H9 (cell line): ENCODE results near the gene ADSL. TPM values are rescaled to one million over a fixed set of nuclear protein-coding genes. Genes with fewer than 3 reads are reported as not detected.
A peak's percentile ranks its signal among the peaks of the same experiment; 100 is the strongest.

Source experiments
- DNase-seq: peaks from one replicate; pipeline ENCODE4 v3.0.0-alpha.2; 2017
- H2AFZ ChIP-seq: one replicate; pipeline ENCODE4 v1.6.1; 2013; ENCODE audit warnings: mild to moderate bottlenecking, low read length, control low read depth, moderate library complexity
- H2AK5ac ChIP-seq: 2 replicates; pipeline ENCODE4 v1.6.1; 2013; ENCODE audit warnings: low read length, control low read depth, mixed read lengths; ENCODE audit not compliant: insufficient read length
- H2BK120ac ChIP-seq: one replicate; pipeline ENCODE4 v1.6.1; 2013; ENCODE audit warnings: low read depth, mild to moderate bottlenecking, low read length, control low read depth, inconsistent platforms; ENCODE audit not compliant: poor library complexity, severe bottlenecking
- H2BK12ac ChIP-seq: 2 replicates; pipeline ENCODE4 v1.6.1; 2013; ENCODE audit warnings: low read length, control low read depth, mixed read lengths, low read depth; ENCODE audit not compliant: insufficient read length
- H2BK15ac ChIP-seq: 2 replicates; pipeline ENCODE4 v1.6.1; 2013; ENCODE audit warnings: low read depth, low read length, control low read depth
- H2BK20ac ChIP-seq: one replicate; pipeline ENCODE4 v1.6.1; 2013; ENCODE audit warnings: low read depth, mild to moderate bottlenecking, low read length, control low read depth, inconsistent platforms; ENCODE audit not compliant: poor library complexity, severe bottlenecking
- H2BK5ac ChIP-seq: 2 replicates; pipeline ENCODE4 v1.6.1; 2013; ENCODE audit warnings: low read length, control low read depth, mixed read lengths; ENCODE audit not compliant: insufficient read length
- H3K14ac ChIP-seq: 2 replicates; pipeline ENCODE4 v1.6.1; 2013; ENCODE audit warnings: low read length, control low read depth; ENCODE audit not compliant: insufficient read depth
- H3K18ac ChIP-seq: 2 replicates; pipeline ENCODE4 v1.6.1; 2013; ENCODE audit warnings: low read depth, mild to moderate bottlenecking, mixed read lengths, low read length, control low read depth; ENCODE audit not compliant: insufficient read length
- H3K23ac ChIP-seq: 2 replicates; pipeline ENCODE4 v1.6.1; 2013; ENCODE audit warnings: low read length, control low read depth, mixed read lengths, low read depth; ENCODE audit not compliant: insufficient read length
- H3K23me2 ChIP-seq: 2 replicates; pipeline ENCODE4 v1.6.1; 2013; ENCODE audit warnings: low read depth, mild to moderate bottlenecking, mixed read lengths, low read length, control low read depth; ENCODE audit not compliant: insufficient read length, poor library complexity, severe bottlenecking
- H3K27ac ChIP-seq: 2 replicates; pipeline ENCODE4 v1.5.1; 2013; ENCODE audit warnings: low read length, control low read depth, mixed read lengths, low read depth; ENCODE audit not compliant: insufficient read length
- H3K27me3 ChIP-seq: 2 replicates; pipeline ENCODE4 v1.6.1; 2013; ENCODE audit warnings: low read length, control low read depth, inconsistent platforms; ENCODE audit not compliant: insufficient read depth
- H3K4ac ChIP-seq: 2 replicates; pipeline ENCODE4 v1.6.1; 2013; ENCODE audit warnings: low read depth, mild to moderate bottlenecking, control low read depth, inconsistent platforms, low read length, moderate library complexity
- H3K4me1 ChIP-seq: 2 replicates; pipeline ENCODE4 v1.6.1; 2013; ENCODE audit warnings: low read length, control low read depth, inconsistent platforms; ENCODE audit not compliant: insufficient read depth
- H3K4me2 ChIP-seq: 2 replicates; pipeline ENCODE4 v1.6.1; 2013; ENCODE audit warnings: low read length, control low read depth, mixed read lengths; ENCODE audit not compliant: insufficient read length, insufficient read depth
- H3K56ac ChIP-seq: 2 replicates; pipeline ENCODE4 v1.6.1; 2013; ENCODE audit warnings: low read depth, mild to moderate bottlenecking, mixed read lengths, low read length, control low read depth; ENCODE audit not compliant: insufficient read length
- H3K79me1 ChIP-seq: 2 replicates; pipeline ENCODE4 v1.6.1; 2013; ENCODE audit warnings: low read depth, mild to moderate bottlenecking, moderate library complexity, low read length, control low read depth, inconsistent platforms; ENCODE audit not compliant: insufficient read depth, poor library complexity, severe bottlenecking
- H3K79me2 ChIP-seq: 2 replicates; pipeline ENCODE4 v1.6.1; 2013; ENCODE audit warnings: low read length, control low read depth, inconsistent platforms; ENCODE audit not compliant: insufficient read depth
- H3K9ac ChIP-seq: 2 replicates; pipeline ENCODE4 v1.6.1; 2013; ENCODE audit warnings: low read length, control low read depth, mixed read lengths; ENCODE audit not compliant: insufficient read length; ENCODE audit errors: extremely low read depth
- H3K9me3 ChIP-seq: one replicate; pipeline ENCODE4 v1.6.1; 2013; ENCODE audit warnings: low read depth, low read length, inconsistent platforms; ENCODE audit not compliant: control insufficient read depth
- H3T11ph ChIP-seq: one replicate; pipeline ENCODE4 v1.6.1; 2013; ENCODE audit warnings: mild to moderate bottlenecking, low read length, control low read depth, inconsistent platforms
- H4K20me1 ChIP-seq: one replicate; pipeline ENCODE4 v1.6.1; 2013; ENCODE audit not compliant: control insufficient read depth, insufficient read length, insufficient read depth
- H4K5ac ChIP-seq: 2 replicates; pipeline ENCODE4 v1.6.1; 2013; ENCODE audit warnings: low read depth, mild to moderate bottlenecking, mixed read lengths, low read length, control low read depth; ENCODE audit not compliant: insufficient read length
- H4K8ac ChIP-seq: replicated peaks from 2 replicates; pipeline ENCODE4 v1.6.1; 2013; ENCODE audit warnings: low read length, control low read depth, mixed read lengths, low read depth; ENCODE audit not compliant: insufficient read length
- H4K91ac ChIP-seq: 2 replicates; pipeline ENCODE4 v1.6.1; 2013; ENCODE audit warnings: low read depth, mild to moderate bottlenecking, moderate library complexity, mixed read lengths, low read length, control low read depth; ENCODE audit not compliant: insufficient read length
- H3K27ac Mint-ChIP-seq, 3 experiments: 2 replicates in 2 of 3; 3 replicates in 1 of 3; pipeline ENCODE4 v1.8.0; 2020 to 2021; ENCODE audit warnings: mixed read lengths in 3 of 3, mild to moderate bottlenecking in 1 of 3, moderate library complexity in 1 of 3
- H3K27me3 Mint-ChIP-seq: 2 replicates; pipeline ENCODE4 v1.8.0; 2021; ENCODE audit warnings: low read depth, mild to moderate bottlenecking, moderate library complexity, mixed read lengths
- H3K36me3 Mint-ChIP-seq, 3 experiments: 2 replicates in 2 of 3; 3 replicates in 1 of 3; pipeline ENCODE4 v1.8.0; 2020 to 2021; ENCODE audit warnings: low read depth in 3 of 3, mixed read lengths in 3 of 3; ENCODE audit not compliant: insufficient read depth in 1 of 3
- H3K4me1 Mint-ChIP-seq, 2 experiments: 2 replicates each; pipeline ENCODE4 v1.8.0; 2020; ENCODE audit warnings: mixed read lengths in 2 of 2
- H3K4me3 Mint-ChIP-seq, 2 experiments: 2 replicates in 1 of 2; 3 replicates in 1 of 2; pipeline ENCODE4 v1.8.0; 2020 to 2021; ENCODE audit warnings: mild to moderate bottlenecking in 2 of 2, mixed read lengths in 2 of 2, moderate library complexity in 1 of 2
- H3K9me3 Mint-ChIP-seq, 2 experiments: 2 replicates in 1 of 2; 3 replicates in 1 of 2; pipeline ENCODE4 v1.8.0; 2020; ENCODE audit warnings: mild to moderate bottlenecking in 2 of 2, mixed read lengths in 2 of 2, moderate library complexity in 1 of 2
- WGBS: extraction: QIAGEN DNeasy Blood & Tissue Kit; methylation state at CpG from one replicate; pipeline ENCODE4 v1.1.7; 2013; ENCODE audit warnings: missing lambda C conversion rate, low lambda C conversion rate, mixed read lengths; ENCODE audit not compliant: insufficient read length; ENCODE audit errors: extremely low coverage; 5-methylcytosine and 5-hydroxymethylcytosine counted together
- long read RNA-seq: library from polyadenylated mRNA; unstranded; transcript quantifications from one replicate; pipeline ENCODE4 v2.0.0, GENCODE V29; 2020
- total RNA-seq: library from RNA; stranded (reverse); gene quantifications from 2 replicates; pipeline ENCODE4 v1.2.1, GENCODE V29; 2021
- TF ChIP-seq, protein P1 (sequence below): fragments of 200-600 bp; sonication (generic); conservative IDR thresholded peaks from 3 replicates; pipeline ENCODE4 v1.8.0; 2021; ENCODE audit warnings: antibody characterized with exemption, mild to moderate bottlenecking

Gene ADSL
- 172 and 175 TPM in 2 replicates for total RNA-seq
- long read RNA-seq, full-length matches to known transcripts: 1,384 of 1,547 reads
- long read RNA-seq, partial matches to known transcripts: 11 of 1,547 reads
- long read RNA-seq, other reads (novel, unspliced or antisense): 152 of 1,547 reads

DNA sequence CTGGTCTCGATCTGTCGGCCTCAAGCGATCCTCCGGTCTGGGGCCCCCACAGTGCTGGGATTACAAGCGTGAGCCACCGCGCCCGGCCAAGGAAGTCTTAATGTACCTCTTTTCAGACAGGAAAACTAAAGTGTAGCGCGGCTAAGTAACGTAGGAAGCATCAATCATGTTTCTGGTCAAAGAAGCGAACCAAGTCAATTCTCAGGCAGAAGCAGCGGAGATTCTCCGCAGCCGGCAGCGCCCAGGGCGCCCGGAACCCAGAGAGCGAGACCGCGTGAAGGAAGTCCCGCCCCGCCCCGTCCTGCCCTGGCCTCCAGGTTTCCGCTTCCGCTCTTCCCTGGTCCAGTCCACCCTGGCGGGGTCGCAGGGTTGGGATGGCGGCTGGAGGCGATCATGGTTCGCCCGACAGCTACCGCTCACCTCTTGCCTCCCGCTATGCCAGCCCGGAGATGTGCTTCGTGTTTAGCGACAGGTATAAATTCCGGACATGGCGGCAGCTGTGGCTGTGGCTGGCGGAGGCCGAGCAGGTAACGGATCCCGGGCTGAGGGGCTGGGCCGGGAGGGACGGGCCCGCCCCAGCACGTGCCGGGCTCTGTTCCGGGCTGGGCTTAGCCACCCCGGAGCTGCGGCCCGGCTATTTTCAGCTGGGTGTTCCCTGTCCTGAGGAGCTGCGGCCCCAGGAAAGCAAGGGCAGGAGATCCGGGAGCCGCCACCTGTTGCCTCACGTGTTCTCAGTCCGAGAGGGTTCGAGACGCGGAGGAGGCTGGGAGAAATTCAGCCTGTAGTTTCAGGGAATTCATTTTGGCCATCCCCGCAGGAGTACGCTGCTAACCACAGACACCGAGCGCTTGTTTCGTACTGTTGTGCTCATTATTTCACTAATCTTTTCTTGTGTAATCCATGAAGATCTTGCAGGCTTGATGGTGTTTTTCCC is at the start of gene ADSL:
ADSL (plus strand) TSS at position 316 of the 934 bp plus-strand sequence; CDS start at position 375, 59 bp downstream.
- H3K23ac ChIP-seq: no peak within 1 kb of the TSS
- H2AFZ ChIP-seq: no peak within 1 kb of the TSS
- H2AK5ac ChIP-seq: no peak within 1 kb of the TSS
- peaks cover 3% of the 10 kb centered on the region for H3K79me1 ChIP-seq
- H3T11ph ChIP-seq: no peak within 1 kb of the TSS
- H2BK15ac ChIP-seq: no peak within 1 kb of the TSS
- no peak within 1 kb of the TSS for H4K5ac ChIP-seq
- Mint-ChIP-seq H3K27ac (peak within 1 kb of the TSS; percentile 97 to 99 (median 98)), H3K27me3 (peaks cover 2% of the 10 kb centered on the region; the same call in 1 of the 2 replicates), H3K9me3 (no peaks in the 10 kb centered on the region; a peak in 1 of 5 replicates), H3K4me3 (peak within 1 kb of the TSS; percentile 99), H3K4me1 (peaks cover 8% of the 10 kb centered on the region in 2 experiments), H3K36me3 (peaks cover 17 to 36% (median 28%) of the 10 kb centered on the region in 3 experiments; a peak in 6 of 7 replicates)
- H3K4ac ChIP-seq: no peak within 1 kb of the TSS
- H4K20me1 ChIP-seq: no peaks in the 10 kb centered on the region
- peak within 1 kb of the TSS; percentile 98 for H3K4me2 ChIP-seq
- H2BK5ac ChIP-seq: no peak within 1 kb of the TSS
- H3K27me3 ChIP-seq: no peaks in the 10 kb centered on the region
- no peak within 1 kb of the TSS for H4K91ac ChIP-seq
- peak within 1 kb of the TSS; percentile 1 for H3K27ac ChIP-seq
- H3K79me2 ChIP-seq: peaks cover 23% of the 10 kb centered on the region; the same call in 1 of the 2 replicates
- H2BK20ac ChIP-seq: no peak within 1 kb of the TSS
- H3K4me1 ChIP-seq: no peaks in the 10 kb centered on the region
- no peak within 1 kb of the TSS for H4K8ac ChIP-seq
- peak within 1 kb of the TSS; percentile 84 for H3K9ac ChIP-seq
- H3K23me2 ChIP-seq: peaks cover 16% of the 10 kb centered on the region
- H3K9me3 ChIP-seq: no peaks in the 10 kb centered on the region
- H3K18ac ChIP-seq: peak within 1 kb of the TSS; percentile 72
- no CpG with 5 or more reads among the region's 65 CpGs for WGBS
- no peak within 1 kb of the TSS for H2BK12ac ChIP-seq
- TF ChIP-seq, protein P1, sequence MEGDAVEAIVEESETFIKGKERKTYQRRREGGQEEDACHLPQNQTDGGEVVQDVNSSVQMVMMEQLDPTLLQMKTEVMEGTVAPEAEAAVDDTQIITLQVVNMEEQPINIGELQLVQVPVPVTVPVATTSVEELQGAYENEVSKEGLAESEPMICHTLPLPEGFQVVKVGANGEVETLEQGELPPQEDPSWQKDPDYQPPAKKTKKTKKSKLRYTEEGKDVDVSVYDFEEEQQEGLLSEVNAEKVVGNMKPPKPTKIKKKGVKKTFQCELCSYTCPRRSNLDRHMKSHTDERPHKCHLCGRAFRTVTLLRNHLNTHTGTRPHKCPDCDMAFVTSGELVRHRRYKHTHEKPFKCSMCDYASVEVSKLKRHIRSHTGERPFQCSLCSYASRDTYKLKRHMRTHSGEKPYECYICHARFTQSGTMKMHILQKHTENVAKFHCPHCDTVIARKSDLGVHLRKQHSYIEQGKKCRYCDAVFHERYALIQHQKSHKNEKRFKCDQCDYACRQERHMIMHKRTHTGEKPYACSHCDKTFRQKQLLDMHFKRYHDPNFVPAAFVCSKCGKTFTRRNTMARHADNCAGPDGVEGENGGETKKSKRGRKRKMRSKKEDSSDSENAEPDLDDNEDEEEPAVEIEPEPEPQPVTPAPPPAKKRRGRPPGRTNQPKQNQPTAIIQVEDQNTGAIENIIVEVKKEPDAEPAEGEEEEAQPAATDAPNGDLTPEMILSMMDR: no peak; the same call in 2 of the 3 replicates
- no peak within 1 kb of the TSS for H3K56ac ChIP-seq
- no peak within 1 kb of the TSS for H2BK120ac ChIP-seq
- H3K14ac ChIP-seq: peak within 1 kb of the TSS; percentile 79
- DNase-seq: peak; percentile 89
